ENCODE results near the gene UBA5.

DNA sequence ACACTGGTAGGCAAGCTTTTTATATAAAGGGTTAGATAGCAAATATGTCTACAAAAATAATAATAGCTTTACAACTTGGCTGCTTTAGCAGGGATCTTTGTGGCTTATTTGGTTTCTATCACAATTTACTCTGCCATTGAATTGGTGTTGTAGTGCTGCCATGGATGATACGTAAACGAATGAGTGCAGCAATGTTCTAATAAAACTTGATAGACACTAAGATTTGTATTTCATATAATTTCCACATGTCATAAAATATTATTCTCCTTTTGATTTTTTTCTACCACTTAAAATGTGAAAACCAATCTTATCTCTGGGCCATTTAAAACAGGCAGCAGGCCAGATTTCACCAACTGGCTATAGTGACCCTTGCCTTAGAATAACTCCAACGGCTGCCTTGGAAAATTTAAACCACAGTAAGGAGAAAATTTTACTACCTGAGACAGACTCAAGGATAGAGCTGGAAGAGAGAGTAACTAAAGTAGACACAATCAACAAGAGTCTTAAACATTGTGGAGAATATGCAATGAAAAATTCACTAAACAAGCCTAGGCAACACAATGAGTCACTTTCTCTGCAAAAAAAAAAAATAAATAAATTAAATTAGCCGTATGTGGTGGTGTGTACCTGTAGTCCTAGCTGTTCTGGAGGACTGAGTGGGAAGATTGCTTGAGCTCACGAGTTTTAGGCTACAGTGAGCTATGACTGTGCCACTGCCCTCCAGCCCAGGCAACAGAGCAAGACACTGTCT is 54.0 kb downstream of the UBA5 start:
- no peak for TF ChIP-seq CTCF (IDR thresholded peaks at IDR 0.05)
- TF ChIP-seq POLR2AphosphoS5 (IDR thresholded peaks at IDR 0.05) = no peak
